Keratinocyte (primary cell): Measurements from ENCODE around the gene RAB3B. TPM values are rescaled to one million over a fixed set of nuclear protein-coding genes. Genes with fewer than 3 reads are reported as not detected.

Source experiments
- DNase-seq: peaks from one replicate; pipeline ENCODE4 v3.0.0-alpha.2; 2011; ENCODE audit warnings: low read depth, missing footprints, low spot score
- FAIRE-seq: peaks from 2 replicates; lab custom pipeline; 2011; peaks lifted over from hg19 to GRCh38; lab: Jason Lieb, UNC
- H2AFZ ChIP-seq: 2 replicates; pipeline ENCODE4 v1.6.0; 2012; ENCODE audit warnings: low read length, control low read depth, inconsistent platforms; ENCODE audit not compliant: control insufficient read depth
- H3K27ac ChIP-seq: 2 replicates; pipeline ENCODE4 v1.5.1; 2011; ENCODE audit warnings: low read length; ENCODE audit not compliant: control insufficient read depth, insufficient read depth
- H3K27me3 ChIP-seq: 3 replicates; pipeline ENCODE4 v1.6.0; 2011; ENCODE audit warnings: low read length; ENCODE audit not compliant: control insufficient read depth, insufficient read depth; ENCODE audit errors: extremely low read depth
- H3K36me3 ChIP-seq, 2 experiments: 2 replicates in 1 of 2; 3 replicates in 1 of 2; pipeline ENCODE4 v1.5.1; 2011; ENCODE audit warnings: low read length in 2 of 2, mild to moderate bottlenecking in 1 of 2; ENCODE audit not compliant: control insufficient read depth in 2 of 2, insufficient read depth in 2 of 2; ENCODE audit errors: extremely low read depth in 1 of 2
- H3K4me1 ChIP-seq: 3 replicates; pipeline ENCODE4 v1.5.1; 2011; ENCODE audit warnings: low read length; ENCODE audit not compliant: control insufficient read depth, insufficient read depth; ENCODE audit errors: extremely low read depth
- H3K4me2 ChIP-seq: 3 replicates; pipeline ENCODE4 v1.6.0; 2011; ENCODE audit warnings: low read depth, low read length; ENCODE audit not compliant: control insufficient read depth, insufficient read depth; ENCODE audit errors: extremely low read depth
- H3K4me3 ChIP-seq, 3 experiments: fragments of 200-600 bp in 1 of 3; sonication (generic) in 1 of 3; 2 replicates in 2 of 3; 3 replicates in 1 of 3; pipeline ENCODE4 v1.5.1; 2011 to 2016; ENCODE audit warnings: low read length in 3 of 3, mild to moderate bottlenecking in 3 of 3, control low read depth in 2 of 3, inconsistent platforms in 1 of 3, low read depth in 1 of 3, mixed read lengths in 1 of 3, mixed run types in 1 of 3, moderate library complexity in 1 of 3; ENCODE audit not compliant: control insufficient read depth in 2 of 3, insufficient read depth in 2 of 3; ENCODE audit errors: extremely low read depth in 1 of 3
- H3K79me2 ChIP-seq: 2 replicates; pipeline ENCODE4 v1.6.0; 2012; ENCODE audit warnings: low read length; ENCODE audit not compliant: control insufficient read depth, insufficient read depth
- H3K9ac ChIP-seq: 3 replicates; pipeline ENCODE4 v1.6.0; 2011; ENCODE audit warnings: low read length; ENCODE audit not compliant: control insufficient read depth, insufficient read depth; ENCODE audit errors: extremely low read depth
- H3K9me1 ChIP-seq: 3 replicates; pipeline ENCODE4 v1.6.0; 2011; ENCODE audit warnings: low read length; ENCODE audit not compliant: control insufficient read depth, insufficient read depth; ENCODE audit errors: extremely low read depth
- H3K9me3 ChIP-seq: 2 replicates; pipeline ENCODE4 v1.5.1; 2012; ENCODE audit warnings: low read depth, low read length; ENCODE audit not compliant: control insufficient read depth
- H4K20me1 ChIP-seq: 3 replicates; pipeline ENCODE4 v1.6.0; 2011; ENCODE audit warnings: low read length; ENCODE audit not compliant: control insufficient read depth, insufficient read depth; ENCODE audit errors: extremely low read depth
- CTCF ChIP-seq, 3 experiments: IDR thresholded peaks in 1 of 3; conservative IDR thresholded peaks in 1 of 3; optimal IDR thresholded peaks in 1 of 3; 2 replicates in 2 of 3; 3 replicates in 1 of 3; pipeline versions ENCODE3 to v1.5.1; 2011; ENCODE audit warnings: low read length in 3 of 3, mild to moderate bottlenecking in 3 of 3, moderate library complexity in 2 of 3, control low read depth in 1 of 3, inconsistent platforms in 1 of 3; ENCODE audit not compliant: insufficient read depth in 2 of 3; ENCODE audit errors: extremely low read depth in 1 of 3
- EZH2 ChIP-seq: IDR thresholded peaks from one replicate; pipeline ENCODE4 v1.6.1; 2012; ENCODE audit warnings: inconsistent platforms, mild to moderate bottlenecking, low read length, moderate library complexity
- dilution Hi-C: fragments of 300-500 bp; cut with MboI; formaldehyde crosslinking; loops from one replicate; pipeline ENCODE4 v1.7.0; 2020; ENCODE audit warnings: low sequenced_read_pairs; ENCODE audit not compliant: extremely low pct_ligation_motif_present
- polyA plus RNA-seq, 5 experiments: library from polyadenylated mRNA; depleted of rRNA in 3 of 5; stranded (reverse) in 3 of 5; stranded (forward) in 1 of 5; unstranded in 1 of 5; fragments of >200 nt; gene quantifications; 1 replicate in 1 of 5; 2 replicates in 3 of 5; 3 replicates in 1 of 5; pipeline versions ENCODE4 v1.2.1 to v1.2.3, GENCODE V29; 2011 to 2012; ENCODE audit warnings: missing spikeins in 2 of 5, low read depth in 1 of 5, low replicate concordance in 1 of 5

RAB3B gene
- polyA plus RNA-seq, 1 donor (not counting 4 experiments of a cell fraction or from before 2014, with no cell fraction given): 2.6 TPM

- DNase-seq (no peak), FAIRE-seq (no peak)
- no peaks in the 10 kb centered on the region for H3K9me3 ChIP-seq
- TF ChIP-seq CTCF (optimal IDR thresholded peaks at IDR 0.05 in 1 of 3, IDR thresholded peaks at IDR 0.05 in 1 of 3, conservative IDR thresholded peaks at IDR 0.05 in 1 of 3; ENCODE audit: extremely low read depth in 1 of 3, insufficient read depth in 2 of 3, low read length in 3 of 3): no peak
- TF ChIP-seq EZH2: no peak
- H4K20me1 ChIP-seq: no peaks in the 10 kb centered on the region
- no peak overlapping the region for H3K4me3 ChIP-seq
- H2AFZ ChIP-seq: no peak overlapping the region
- H3K9me1 ChIP-seq: no peaks in the 10 kb centered on the region
- no peaks in the 10 kb centered on the region for H3K79me2 ChIP-seq
- no peaks in the 10 kb centered on the region for H3K36me3 ChIP-seq
- H3K9ac ChIP-seq: no peak overlapping the region
- dilution Hi-C loops: no loop called here
- H3K4me2 ChIP-seq: no peak overlapping the region
- H3K27me3 ChIP-seq: no peaks in the 10 kb centered on the region
- H3K27ac ChIP-seq: no peak overlapping the region
- H3K4me1 ChIP-seq: peaks cover 10% of the 10 kb centered on the region
These were observed 57.2 kb downstream of the RAB3B start for GRCh38 chr1:51933344-51933743.

DNA sequence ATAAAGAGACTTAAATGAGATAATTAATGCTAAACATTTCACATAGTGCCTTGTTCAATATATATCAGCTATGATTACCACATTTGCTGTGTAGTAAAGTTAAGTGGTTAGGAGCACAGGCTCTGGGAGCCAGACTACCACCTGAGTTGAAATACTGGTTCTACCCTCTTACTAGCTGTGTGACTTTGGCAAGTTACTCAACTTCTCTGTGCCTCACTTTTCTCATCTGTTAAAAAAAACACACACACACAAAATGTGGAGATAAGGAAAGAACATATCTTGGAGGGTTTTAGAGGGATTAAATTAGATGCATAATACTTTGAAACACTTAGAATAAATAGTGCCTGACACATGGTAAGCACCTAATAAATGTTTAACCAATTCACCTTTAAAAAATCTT, 60.2 kb downstream of the RAB3B start:
- DNase-seq (no peak), FAIRE-seq (no peak)
- Histone ChIP-seq H3K9me1 (no peaks in the 10 kb centered on the region), H3K4me1 (peaks cover 9% of the 10 kb centered on the region), H3K9ac (no peak overlapping the region), H3K4me2 (no peak overlapping the region), H3K36me3 (no peaks in the 10 kb centered on the region), H3K79me2 (no peaks in the 10 kb centered on the region), H2AFZ (no peak overlapping the region), H3K27me3 (no peaks in the 10 kb centered on the region), H3K4me3 (no peak overlapping the region), H3K9me3 (no peaks in the 10 kb centered on the region), H4K20me1 (no peaks in the 10 kb centered on the region), H3K27ac (no peak overlapping the region)
- dilution Hi-C loops: no loop called here
- TF ChIP-seq CTCF (optimal IDR thresholded peaks at IDR 0.05 in 1 of 3, IDR thresholded peaks at IDR 0.05 in 1 of 3, conservative IDR thresholded peaks at IDR 0.05 in 1 of 3; ENCODE audit: extremely low read depth in 1 of 3, insufficient read depth in 2 of 3, low read length in 3 of 3) (no peak), EZH2 (no peak)
